ENCODE results near the gene EIF3B. TPM values are rescaled to one million over a fixed set of nuclear protein-coding genes. Genes with fewer than 3 reads are reported as not detected.
A peak's percentile ranks its signal among the peaks of the same experiment; 100 is the strongest.

The EIF3B gene
- total and polyA plus RNA-seq, 9 of the 15 experiments (the other 6 are each of a cell fraction or from before 2014, with no cell fraction given): 25.9 to 494 (median 357) TPM

- TF ChIP-seq KAT8 (IDR thresholded peaks at IDR 0.05; ENCODE audit: low read depth) (no peak), ZEB2 (IDR thresholded peaks at IDR 0.05) (peak; percentile 94), ZNF224 (CRISPR knock-in tag; IDR thresholded peaks at IDR 0.05) (no peak), RBM34 (IDR thresholded peaks at IDR 0.05; ENCODE audit: borderline replicate concordance, insufficient read depth, low read length) (no peak), ZNF431 (CRISPR knock-in tag; IDR thresholded peaks at IDR 0.05) (no peak), SIN3B (IDR thresholded peaks at IDR 0.05; ENCODE audit: low read depth) (peak; percentile 90), ZNF592 (IDR thresholded peaks at IDR 0.05) (no peak), L3MBTL2 (IDR thresholded peaks at IDR 0.05) (peak; percentile 67), MYC (IDR thresholded peaks at IDR 0.05; ENCODE audit: low read depth, low read length) (peak; percentile 77), MYC (CRISPR knock-in tag; IDR thresholded peaks at IDR 0.05; ENCODE audit: borderline replicate concordance, low read depth) (no peak), FOXA3 (CRISPR knock-in tag; conservative IDR thresholded peaks at IDR 0.05 in 1 of 2, IDR thresholded peaks at IDR 0.05 in 1 of 2) (peak in 1 of 2 experiments; percentile 39; a peak in 1 of 4 replicates), KLF13 (tag; IDR thresholded peaks at IDR 0.05; ENCODE audit: borderline replicate concordance, low read depth) (peak; percentile 43; the same call in 1 of the 2 replicates), PBX2 (CRISPR knock-in tag; IDR thresholded peaks at IDR 0.05; ENCODE audit: low read depth) (no peak), PBX2 (tag; conservative IDR thresholded peaks at IDR 0.05; ENCODE audit: low read depth) (no peak), ETV6 (IDR thresholded peaks at IDR 0.05; ENCODE audit: borderline replicate concordance in 1 of 2, low read depth in 2 of 2, low read length in 1 of 2) (no peak), ETV6 (CRISPR knock-in tag; IDR thresholded peaks at IDR 0.05; ENCODE audit: borderline replicate concordance) (no peak), FOXK1 (CRISPR knock-in tag; IDR thresholded peaks at IDR 0.05; ENCODE audit: borderline replicate concordance) (no peak), ASH1L (IDR thresholded peaks at IDR 0.05; ENCODE audit: borderline replicate concordance, low read depth, partially characterized antibody) (no peak), SOX6 (IDR thresholded peaks at IDR 0.05) (0 out of 2 replicates have a peak, but pooled peaks have one; percentile 23), ZBTB43 (CRISPR knock-in tag; IDR thresholded peaks at IDR 0.05) (no peak)
Measured at GRCh38 chr7:2314209-2314955, 40.2 kb upstream of the EIF3B start, which contains the start of gene SNX8 (continued).

Measured in K562 (cell line).